ENCODE data around the gene CCDC12. TPM values are rescaled to one million over a fixed set of nuclear protein-coding genes. Genes with fewer than 3 reads are reported as not detected.

Gene CCDC12
- total and polyA plus RNA-seq, 2 of the 13 experiments (the other 11 are each of a cell fraction or from before 2014, with no cell fraction given): 30.1 to 49.5 TPM

DNA sequence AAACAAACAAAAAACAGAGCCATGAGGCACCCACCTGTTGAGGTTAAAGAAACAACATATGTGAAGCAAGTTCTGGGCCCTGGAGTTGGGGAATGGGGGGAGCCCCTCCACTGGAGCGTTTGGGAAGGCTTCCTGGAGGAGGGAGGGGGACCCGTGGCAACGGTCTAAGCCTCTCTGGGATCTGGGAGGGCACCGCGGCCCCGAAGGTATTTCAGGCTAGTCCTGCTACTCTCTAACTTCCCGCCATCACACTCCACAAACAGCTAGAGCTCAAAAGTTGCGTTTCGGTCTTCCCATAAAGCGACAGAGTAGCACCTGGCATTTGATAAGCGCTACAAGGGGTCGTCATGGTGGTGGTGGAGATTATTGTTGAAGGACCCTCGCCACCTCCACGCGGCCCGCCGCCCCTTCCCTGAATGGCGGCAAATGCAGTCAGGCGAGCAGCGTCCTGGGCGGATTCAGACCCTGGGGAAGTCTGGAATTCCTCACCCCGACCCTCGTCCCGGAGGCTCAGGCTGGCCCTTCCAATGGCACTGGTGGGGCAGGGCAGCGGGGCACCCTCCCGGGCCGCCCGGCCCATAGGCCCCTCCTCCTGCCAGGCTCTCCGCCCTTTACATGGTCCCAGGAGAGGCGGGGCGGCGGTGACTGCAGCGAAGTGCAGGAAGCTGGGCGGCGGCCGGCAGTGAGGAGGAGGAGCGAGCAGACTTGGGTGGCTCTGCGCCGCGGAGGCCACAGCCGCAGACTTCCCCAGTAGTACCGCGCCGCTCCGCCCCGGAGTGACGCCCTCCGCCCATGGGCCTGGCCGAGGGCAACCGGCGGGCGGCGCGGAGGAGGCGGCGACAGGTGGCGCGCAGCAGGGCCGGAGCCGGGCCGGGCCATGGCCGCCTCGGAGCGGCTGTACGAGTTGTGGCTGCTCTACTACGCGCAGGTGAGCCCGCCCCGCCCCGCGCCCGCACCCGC is 2.7 kb upstream of the CCDC12 start, which contains the start of gene NBEAL2 (continued):
- TF ChIP-seq ZNF382 (CRISPR knock-in tag; IDR thresholded peaks at IDR 0.05; ENCODE audit: borderline replicate concordance) (no peak), ZNF562 (CRISPR knock-in tag; IDR thresholded peaks at IDR 0.05; ENCODE audit: borderline replicate concordance) (no peak), THAP9 (CRISPR knock-in tag; IDR thresholded peaks at IDR 0.05; ENCODE audit: borderline replicate concordance) (peak; percentile 54; the same call in 1 of the 2 replicates), ZNF496 (CRISPR knock-in tag; IDR thresholded peaks at IDR 0.05; ENCODE audit: insufficient replicate concordance) (no peak), KMT2A (CRISPR knock-in tag; IDR thresholded peaks at IDR 0.05) (peak; percentile 35), RFXAP (CRISPR knock-in tag; IDR thresholded peaks at IDR 0.05; ENCODE audit: borderline replicate concordance) (no peak), ZNF670 (CRISPR knock-in tag; IDR thresholded peaks at IDR 0.05; ENCODE audit: borderline replicate concordance) (no peak), BORCS8-MEF2B (CRISPR knock-in tag; IDR thresholded peaks at IDR 0.05) (peak; percentile 79), ZSCAN20 (CRISPR knock-in tag; IDR thresholded peaks at IDR 0.05; ENCODE audit: borderline replicate concordance) (no peak), HNRNPL (IDR thresholded peaks at IDR 0.05; ENCODE audit: low read depth, low read length) (peak; percentile 88), SKI (IDR thresholded peaks at IDR 0.05; ENCODE audit: partially characterized antibody) (peak; percentile 74), ZNF616 (CRISPR knock-in tag; IDR thresholded peaks at IDR 0.05; ENCODE audit: low read depth) (no peak), PITX1 (CRISPR knock-in tag; IDR thresholded peaks at IDR 0.05) (0 out of 2 replicates have a peak, but pooled peaks have one; percentile 47), SRF (IDR thresholded peaks at IDR 0.05; ENCODE audit: low read depth, low read length) (no peak), KDM4B (CRISPR knock-in tag; IDR thresholded peaks at IDR 0.05) (no peak), MLLT10 (CRISPR knock-in tag; IDR thresholded peaks at IDR 0.05) (no peak), MYC (CRISPR knock-in tag; IDR thresholded peaks at IDR 0.05; ENCODE audit: borderline replicate concordance) (peak; percentile 64; the same call in 1 of the 2 replicates), REXO4 (CRISPR knock-in tag; IDR thresholded peaks at IDR 0.05; ENCODE audit: borderline replicate concordance) (no peak), SALL2 (CRISPR knock-in tag; IDR thresholded peaks at IDR 0.05) (peak; percentile 80; the same call in 1 of the 2 replicates), ZIK1 (CRISPR knock-in tag; IDR thresholded peaks at IDR 0.05; ENCODE audit: borderline replicate concordance, low read depth) (peak; percentile 73; the same call in 1 of the 2 replicates)
- TF ChIP-seq, protein P1, sequence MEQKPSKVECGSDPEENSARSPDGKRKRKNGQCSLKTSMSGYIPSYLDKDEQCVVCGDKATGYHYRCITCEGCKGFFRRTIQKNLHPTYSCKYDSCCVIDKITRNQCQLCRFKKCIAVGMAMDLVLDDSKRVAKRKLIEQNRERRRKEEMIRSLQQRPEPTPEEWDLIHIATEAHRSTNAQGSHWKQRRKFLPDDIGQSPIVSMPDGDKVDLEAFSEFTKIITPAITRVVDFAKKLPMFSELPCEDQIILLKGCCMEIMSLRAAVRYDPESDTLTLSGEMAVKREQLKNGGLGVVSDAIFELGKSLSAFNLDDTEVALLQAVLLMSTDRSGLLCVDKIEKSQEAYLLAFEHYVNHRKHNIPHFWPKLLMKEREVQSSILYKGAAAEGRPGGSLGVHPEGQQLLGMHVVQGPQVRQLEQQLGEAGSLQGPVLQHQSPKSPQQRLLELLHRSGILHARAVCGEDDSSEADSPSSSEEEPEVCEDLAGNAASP (CRISPR knock-in tag; IDR thresholded peaks at IDR 0.05; ENCODE audit: borderline replicate concordance): peak; percentile 81
- TF ChIP-seq, protein P2, sequence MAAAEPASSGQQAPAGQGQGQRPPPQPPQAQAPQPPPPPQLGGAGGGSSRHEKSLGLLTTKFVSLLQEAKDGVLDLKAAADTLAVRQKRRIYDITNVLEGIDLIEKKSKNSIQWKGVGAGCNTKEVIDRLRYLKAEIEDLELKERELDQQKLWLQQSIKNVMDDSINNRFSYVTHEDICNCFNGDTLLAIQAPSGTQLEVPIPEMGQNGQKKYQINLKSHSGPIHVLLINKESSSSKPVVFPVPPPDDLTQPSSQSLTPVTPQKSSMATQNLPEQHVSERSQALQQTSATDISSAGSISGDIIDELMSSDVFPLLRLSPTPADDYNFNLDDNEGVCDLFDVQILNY (CRISPR knock-in tag; conservative IDR thresholded peaks at IDR 0.05): no peak; the same call in 1 of the 2 replicates
- TF ChIP-seq, protein P3, sequence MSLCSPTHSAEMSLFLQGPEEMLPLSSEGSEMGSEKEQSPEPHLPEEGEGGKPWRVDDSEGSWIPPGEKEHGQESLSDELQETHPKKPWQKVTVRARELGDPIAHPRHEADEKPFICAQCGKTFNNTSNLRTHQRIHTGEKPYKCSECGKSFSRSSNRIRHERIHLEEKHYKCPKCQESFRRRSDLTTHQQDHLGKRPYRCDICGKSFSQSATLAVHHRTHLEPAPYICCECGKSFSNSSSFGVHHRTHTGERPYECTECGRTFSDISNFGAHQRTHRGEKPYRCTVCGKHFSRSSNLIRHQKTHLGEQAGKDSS (CRISPR knock-in tag; IDR thresholded peaks at IDR 0.05; ENCODE audit: borderline replicate concordance, low read depth): peak; percentile 22; the same call in 1 of the 2 replicates
